ENCODE data around the gene CSMD2.

Gene CSMD2

GRCh38 chr1:34167389-34167788 is 2.4 kb upstream of the CSMD2 start:
- no peaks in the 10 kb centered on the region for H3K4me1 ChIP-seq (ENCODE audit: low read length)
- H3K9me2 ChIP-seq (replicated peaks; ENCODE audit: insufficient read depth, low read length) = no peaks in the 10 kb centered on the region
- H3K9ac ChIP-seq (ENCODE audit: low read length) = no peak overlapping the region
- no peaks in the 10 kb centered on the region for H3K9me3 ChIP-seq (replicated peaks; ENCODE audit: insufficient read depth, low read length)
- TF ChIP-seq EZH2 (optimal IDR thresholded peaks at IDR 0.05; ENCODE audit: low read depth, low read length) (no peak), CTCF (IDR thresholded peaks at IDR 0.05; ENCODE audit: low read length) (no peak), EZH2phosphoT487 (IDR thresholded peaks at IDR 0.05; ENCODE audit: low read length) (no peak)
- no peak for DNase-seq
- no peak overlapping the region for H3K4me2 ChIP-seq (ENCODE audit: low read depth, low read length)
- H3K36me3 ChIP-seq (replicated peaks; ENCODE audit: insufficient read depth, low read length) = no peaks in the 10 kb centered on the region
- no peak overlapping the region for H3K27ac ChIP-seq (ENCODE audit: low read length)
- peaks cover 50% of the 10 kb centered on the region for H3K27me3 ChIP-seq (replicated peaks; ENCODE audit: insufficient read depth, low read length)
- no peak overlapping the region for H3K4me3 ChIP-seq (ENCODE audit: low read length)
- no peaks in the 10 kb centered on the region for H3F3A ChIP-seq (ENCODE audit: insufficient read depth, low read length)
- H4K20me1 ChIP-seq (ENCODE audit: insufficient read depth, low read length) = no peaks in the 10 kb centered on the region
- H2AFZ ChIP-seq (ENCODE audit: low read length) = no peak overlapping the region
- no peaks in the 10 kb centered on the region for H3K79me2 ChIP-seq (ENCODE audit: low read length)

GRCh38 chr1:34166625-34167361 is 1.8 kb upstream of the CSMD2 start:
- TF ChIP-seq CTCF (IDR thresholded peaks at IDR 0.05; ENCODE audit: low read length) = no peak
- TF ChIP-seq EZH2phosphoT487 (IDR thresholded peaks at IDR 0.05; ENCODE audit: low read length) = no peak
- TF ChIP-seq EZH2 (optimal IDR thresholded peaks at IDR 0.05; ENCODE audit: low read depth, low read length) = no peak
- H3K9me3 ChIP-seq (replicated peaks; ENCODE audit: insufficient read depth, low read length) = no peaks in the 10 kb centered on the region
- H4K20me1 ChIP-seq (ENCODE audit: insufficient read depth, low read length) = no peaks in the 10 kb centered on the region
- peaks cover 45% of the 10 kb centered on the region for H3K27me3 ChIP-seq (replicated peaks; ENCODE audit: insufficient read depth, low read length)
- H3K4me2 ChIP-seq (ENCODE audit: low read depth, low read length) = no peak overlapping the region
- no peaks in the 10 kb centered on the region for H3K4me1 ChIP-seq (ENCODE audit: low read length)
- no peaks in the 10 kb centered on the region for H3K36me3 ChIP-seq (replicated peaks; ENCODE audit: insufficient read depth, low read length)
- DNase-seq = no peak
- H2AFZ ChIP-seq (ENCODE audit: low read length) = no peak overlapping the region
- H3K27ac ChIP-seq (ENCODE audit: low read length) = no peak overlapping the region
- H3F3A ChIP-seq (ENCODE audit: insufficient read depth, low read length) = no peaks in the 10 kb centered on the region
- H3K9ac ChIP-seq (ENCODE audit: low read length) = no peak overlapping the region
- no peaks in the 10 kb centered on the region for H3K9me2 ChIP-seq (replicated peaks; ENCODE audit: insufficient read depth, low read length)
- H3K79me2 ChIP-seq (ENCODE audit: low read length) = no peaks in the 10 kb centered on the region
- H3K4me3 ChIP-seq (ENCODE audit: low read length) = no peak overlapping the region

GRCh38 chr1:34166191-34166624 is 1.2 kb upstream of the CSMD2 start:
- Histone ChIP-seq H3K79me2 (ENCODE audit: low read length) (no peaks in the 10 kb centered on the region), H3K36me3 (replicated peaks; ENCODE audit: insufficient read depth, low read length) (no peaks in the 10 kb centered on the region), H4K20me1 (ENCODE audit: insufficient read depth, low read length) (no peaks in the 10 kb centered on the region), H3K9ac (ENCODE audit: low read length) (no peak overlapping the region), H3K9me3 (replicated peaks; ENCODE audit: insufficient read depth, low read length) (no peaks in the 10 kb centered on the region), H3K27me3 (replicated peaks; ENCODE audit: insufficient read depth, low read length) (peaks cover 49% of the 10 kb centered on the region), H3K27ac (ENCODE audit: low read length) (no peak overlapping the region), H3K4me2 (ENCODE audit: low read depth, low read length) (no peak overlapping the region), H2AFZ (ENCODE audit: low read length) (no peak overlapping the region), H3K4me3 (ENCODE audit: low read length) (no peak overlapping the region), H3F3A (ENCODE audit: insufficient read depth, low read length) (no peaks in the 10 kb centered on the region), H3K4me1 (ENCODE audit: low read length) (no peaks in the 10 kb centered on the region), H3K9me2 (replicated peaks; ENCODE audit: insufficient read depth, low read length) (no peaks in the 10 kb centered on the region)
- TF ChIP-seq EZH2 (optimal IDR thresholded peaks at IDR 0.05; ENCODE audit: low read depth, low read length) (no peak), EZH2phosphoT487 (IDR thresholded peaks at IDR 0.05; ENCODE audit: low read length) (no peak), CTCF (IDR thresholded peaks at IDR 0.05; ENCODE audit: low read length) (no peak)
- DNase-seq = no peak

Measured in MM.1S (cell line).